Sigmoid colon (tissue), 7 donors: ENCODE data around the gene SLBP. TPM values are rescaled to one million over a fixed set of nuclear protein-coding genes. Genes with fewer than 3 reads are reported as not detected.

Experiments
- DNase-seq: peaks from one replicate; pipeline ENCODE4 v3.0.0-alpha.2; 2019
- H3K27ac ChIP-seq, 4 donors: fragments of 200-600 bp; sonication (generic); one replicate each; pipeline ENCODE4 v1.5.1; 2016 to 2019; ENCODE audit warnings: mild to moderate bottlenecking in 1 of 4
- H3K27me3 ChIP-seq, 3 donors: fragments of 200-600 bp; sonication (generic); one replicate each; pipeline ENCODE4 v1.5.1; 2019; ENCODE audit warnings: mild to moderate bottlenecking in 1 of 3
- H3K36me3 ChIP-seq, 4 donors: fragments of 200-600 bp; sonication (generic); one replicate each; pipeline ENCODE4 v1.5.1; 2016 to 2019
- H3K4me1 ChIP-seq, 4 donors: fragments of 200-600 bp; sonication (generic); one replicate each; pipeline ENCODE4 v1.5.1; 2017 to 2019
- H3K4me3 ChIP-seq, 4 donors: fragments of 200-600 bp; sonication (generic); one replicate each; pipeline ENCODE4 v1.5.1; 2017 to 2019; ENCODE audit warnings: mild to moderate bottlenecking in 2 of 4, moderate library complexity in 1 of 4
- H3K9me3 ChIP-seq, 4 donors: fragments of 200-600 bp in 3 of 4; sonication (generic) in 3 of 4; one replicate each; pipeline versions ENCODE4 v1.5.1 to v1.6.1; 2013 to 2019
- CTCF ChIP-seq, 4 experiments: fragments of 450-650 bp in 3 of 4; fragments of 200-600 bp in 1 of 4; IDR thresholded peaks; one replicate each; pipeline ENCODE4 v1.5.1; 2016 to 2019; ENCODE audit warnings: antibody characterized with exemption in 4 of 4, mild to moderate bottlenecking in 3 of 4, moderate library complexity in 2 of 4
- EP300 ChIP-seq, 4 donors: sonication (generic); formaldehyde crosslinking; IDR thresholded peaks; one replicate each; pipeline ENCODE4 v1.6.1; 2017; ENCODE audit warnings: antibody characterized with exemption in 4 of 4
- POLR2A ChIP-seq, 2 donors: fragments of 450-650 bp; IDR thresholded peaks; one replicate each; pipeline ENCODE4 v1.6.1; 2016; ENCODE audit warnings: antibody characterized with exemption in 2 of 2, mild to moderate bottlenecking in 2 of 2, moderate library complexity in 2 of 2
- POLR2AphosphoS5 ChIP-seq, 4 donors: sonication (generic); formaldehyde crosslinking; IDR thresholded peaks; one replicate each; pipeline ENCODE4 v1.6.1; 2017; ENCODE audit warnings: antibody characterized with exemption in 4 of 4
- WGBS, 2 donors: extraction: QIAGEN DNeasy Blood & Tissue Kit; methylation state at CpG; one replicate each; pipeline ENCODE4 v1.1.7; 2013; 5-methylcytosine and 5-hydroxymethylcytosine counted together
- intact Hi-C: fragments of 100-400 bp; cut with DNase I; formaldehyde crosslinking; loops from one replicate; pipeline ENCODE4 v1.15.1; 2023
- polyA plus RNA-seq, 3 donors: library from polyadenylated mRNA; stranded (reverse); fragments of 200-250 nt; gene quantifications; one replicate each; pipeline ENCODE4 v1.2.3, GENCODE V29; 2013
- total RNA-seq, 4 donors: library from RNA; depleted of rRNA; stranded (reverse); fragments of >200 nt; gene quantifications; one replicate each; pipeline ENCODE4 v1.1.0, GENCODE V29; 2016
- donor health status: healthy with polysubstance abuse.
- donor health status: Bipolar disorder and iron deficiency.
- donor health status: healthy.

Gene SLBP
- total and polyA plus RNA-seq, 7 donors = 32.3 to 48.9 (median 36.0) TPM

GRCh38 chr4:1654216-1654955, 57.7 kb downstream of the SLBP start:
- no peaks in the 10 kb centered on the region for H3K9me3 ChIP-seq
- H3K4me3 ChIP-seq = no peak overlapping the region
- intact Hi-C loops = no loop called here
- H3K36me3 ChIP-seq = peaks cover 0 to 3% (median 0%) of the 10 kb centered on the region in 4 donors
- H3K4me1 ChIP-seq = no peaks in the 10 kb centered on the region
- no peak overlapping the region for H3K27ac ChIP-seq
- H3K27me3 ChIP-seq = no peaks in the 10 kb centered on the region
- TF ChIP-seq CTCF (IDR thresholded peaks at IDR 0.05) = no peak
- no peak for DNase-seq
- 89 to 93% methylated on average over 23 of the region's 23 CpGs for WGBS, 2 donors

GRCh38 chr4:1653776-1654175, 58.3 kb downstream of the SLBP start:
- DNase-seq = no peak
- no peak overlapping the region for H3K4me3 ChIP-seq
- H3K27ac ChIP-seq = no peak overlapping the region
- no peak for TF ChIP-seq CTCF (IDR thresholded peaks at IDR 0.05)
- no peak for TF ChIP-seq EP300 (IDR thresholded peaks at IDR 0.05)
- TF ChIP-seq POLR2AphosphoS5 (IDR thresholded peaks at IDR 0.05) = no peak
- no peak for TF ChIP-seq POLR2A (IDR thresholded peaks at IDR 0.05)
- no peaks in the 10 kb centered on the region for H3K27me3 ChIP-seq
- H3K9me3 ChIP-seq = no peaks in the 10 kb centered on the region
- H3K36me3 ChIP-seq = peaks cover 0 to 3% (median 0%) of the 10 kb centered on the region in 4 donors
- 87 to 89% methylated on average over 10 of the region's 10 CpGs for WGBS, 2 donors
- H3K4me1 ChIP-seq = no peaks in the 10 kb centered on the region
- intact Hi-C loops = no loop called here

- no peaks in the 10 kb centered on the region for H3K4me1 ChIP-seq
- H3K27me3 ChIP-seq = no peaks in the 10 kb centered on the region
- WGBS, 2 donors = 97 to 98% methylated on average over 13 of the region's 13 CpGs
- TF ChIP-seq EP300 (IDR thresholded peaks at IDR 0.05) (no peak), POLR2A (IDR thresholded peaks at IDR 0.05) (no peak), CTCF (IDR thresholded peaks at IDR 0.05) (no peak), POLR2AphosphoS5 (IDR thresholded peaks at IDR 0.05) (no peak)
- intact Hi-C loops = no loop called here
- no peaks in the 10 kb centered on the region for H3K9me3 ChIP-seq
- peaks cover 0 to 2% (median 0%) of the 10 kb centered on the region in 4 donors for H3K36me3 ChIP-seq
- H3K27ac ChIP-seq = no peak overlapping the region
- DNase-seq = no peak
- H3K4me3 ChIP-seq = no peak overlapping the region
Measured at GRCh38 chr4:1652088-1652487, 60.0 kb downstream of the SLBP start.

- intact Hi-C loops = no loop called here
- Histone ChIP-seq H3K4me3 (no peak overlapping the region), H3K9me3 (no peaks in the 10 kb centered on the region), H3K36me3 (no peaks in the 10 kb centered on the region), H3K4me1 (no peaks in the 10 kb centered on the region), H3K27ac (no peak overlapping the region), H3K27me3 (no peaks in the 10 kb centered on the region)
- TF ChIP-seq EP300 (IDR thresholded peaks at IDR 0.05) (no peak), CTCF (IDR thresholded peaks at IDR 0.05) (no peak), POLR2AphosphoS5 (IDR thresholded peaks at IDR 0.05) (no peak), POLR2A (IDR thresholded peaks at IDR 0.05) (no peak)
- DNase-seq = no peak
- 98 to 99% methylated on average over 13 of the region's 13 CpGs for WGBS, 2 donors
Measured at GRCh38 chr4:1651609-1652008, 60.5 kb downstream of the SLBP start.

GRCh38 chr4:1648962-1649361, 63.2 kb downstream of the SLBP start:
- intact Hi-C loops = loop anchor here (10.0 kb wide), 1 partner anchor 76 kb away; the partner anchor contains the start of genes TACC3 and TMEM129
- H3K9me3 ChIP-seq = no peaks in the 10 kb centered on the region
- H3K36me3 ChIP-seq = no peaks in the 10 kb centered on the region
- no peak for TF ChIP-seq EP300 (IDR thresholded peaks at IDR 0.05)
- no peak for TF ChIP-seq POLR2AphosphoS5 (IDR thresholded peaks at IDR 0.05)
- TF ChIP-seq CTCF (IDR thresholded peaks at IDR 0.05) = no peak
- no peak for TF ChIP-seq POLR2A (IDR thresholded peaks at IDR 0.05)
- peaks cover 6 to 21% (median 17%) of the 10 kb centered on the region in 4 donors for H3K4me1 ChIP-seq
- no peak for DNase-seq
- WGBS, 2 donors = 85 to 91% methylated on average over 3 of the region's 3 CpGs
- no peaks in the 10 kb centered on the region for H3K27me3 ChIP-seq
- H3K4me3 ChIP-seq = no peak overlapping the region
- no peak overlapping the region for H3K27ac ChIP-seq
